Upper lobe of right lung (tissue), 1 donor: ENCODE data around the gene CENPP. TPM values are rescaled to one million over a fixed set of nuclear protein-coding genes. Genes with fewer than 3 reads are reported as not detected.

Experiments used
- ATAC-seq: fragments of 200-7000 bp; cut with Tn5 transposase; one replicate; pipeline ENCODE4 v1.9.1; 2020; ENCODE audit warnings: mild to moderate bottlenecking, moderate library complexity
- DNase-seq: peaks from one replicate; pipeline ENCODE4 v3.0.0-alpha.2; 2020
- H3K27ac ChIP-seq: fragments of 200-600 bp; one replicate; pipeline ENCODE4 v1.8.0; 2022
- H3K27me3 ChIP-seq: fragments of 200-600 bp; one replicate; pipeline ENCODE4 v1.8.0; 2022; ENCODE audit warnings: mild to moderate bottlenecking
- H3K36me3 ChIP-seq: fragments of 200-600 bp; one replicate; pipeline ENCODE4 v1.8.0; 2022
- H3K4me1 ChIP-seq: fragments of 200-600 bp; one replicate; pipeline ENCODE4 v1.8.0; 2022
- H3K4me3 ChIP-seq: fragments of 200-600 bp; one replicate; pipeline ENCODE4 v1.8.0; 2022; ENCODE audit warnings: mild to moderate bottlenecking
- H3K9me3 ChIP-seq: fragments of 200-600 bp; one replicate; pipeline ENCODE4 v1.8.0; 2022
- CTCF ChIP-seq: fragments of 200-600 bp; IDR thresholded peaks from one replicate; pipeline ENCODE4 v1.8.0; 2022; ENCODE audit warnings: antibody characterized with exemption
- intact Hi-C: fragments of 100-400 bp; cut with DNase I; formaldehyde crosslinking; loops from one replicate; pipeline ENCODE4 v1.11.0; 2022
- total RNA-seq: library from RNA; stranded (reverse); fragmentation: NEBNext Ultra II Directional; extraction: Animal tissue kit (Norgen Biotek cat#: 25700); gene quantifications from one replicate; pipeline ENCODE4 v1.2.1, GENCODE V29; 2021
- donor health status: DM: no; HTN: yes; CAD: no; lungs with severe emphysema.

Gene CENPP
- total RNA-seq, 1 donor from 2014 or later = 4.0 TPM

DNA sequence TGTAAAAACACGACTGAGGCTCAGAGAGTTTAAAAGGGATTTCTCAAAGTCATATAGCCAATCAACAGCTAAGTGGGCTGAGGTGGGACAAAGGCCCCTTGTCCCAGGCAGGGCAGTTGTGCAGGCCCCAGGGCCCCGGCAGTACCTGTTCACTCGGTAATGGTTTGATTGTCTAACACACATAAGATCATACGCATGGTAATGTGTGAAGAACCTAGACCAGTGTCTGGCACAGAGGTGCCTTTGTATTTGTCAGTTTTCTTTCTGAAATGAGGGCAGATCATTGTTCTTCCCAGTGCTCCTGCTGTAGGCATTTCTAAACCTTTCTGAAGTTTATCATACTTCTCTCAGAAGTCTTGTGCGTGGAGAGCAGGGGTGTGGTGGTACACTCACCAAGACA lies 277.3 kb downstream of the CENPP start:
- H3K27ac ChIP-seq = no peak overlapping the region
- H3K9me3 ChIP-seq = no peaks in the 10 kb centered on the region
- peaks cover 14% of the 10 kb centered on the region for H3K4me1 ChIP-seq
- DNase-seq = no peak
- intact Hi-C loops = no loop called here
- no peak for ATAC-seq
- no peak for TF ChIP-seq CTCF
- H3K4me3 ChIP-seq = no peak overlapping the region
- H3K36me3 ChIP-seq = no peaks in the 10 kb centered on the region
- H3K27me3 ChIP-seq = no peaks in the 10 kb centered on the region

GRCh38 chr9:92603990-92604389 lies 278.2 kb downstream of the CENPP start:
- DNase-seq (no peak), ATAC-seq (no peak)
- no peak for TF ChIP-seq CTCF
- Histone ChIP-seq H3K36me3 (no peaks in the 10 kb centered on the region), H3K27ac (no peak overlapping the region), H3K9me3 (no peaks in the 10 kb centered on the region), H3K4me1 (peaks cover 16% of the 10 kb centered on the region), H3K4me3 (no peak overlapping the region), H3K27me3 (no peaks in the 10 kb centered on the region)
- intact Hi-C loops = no loop called here

DNA sequence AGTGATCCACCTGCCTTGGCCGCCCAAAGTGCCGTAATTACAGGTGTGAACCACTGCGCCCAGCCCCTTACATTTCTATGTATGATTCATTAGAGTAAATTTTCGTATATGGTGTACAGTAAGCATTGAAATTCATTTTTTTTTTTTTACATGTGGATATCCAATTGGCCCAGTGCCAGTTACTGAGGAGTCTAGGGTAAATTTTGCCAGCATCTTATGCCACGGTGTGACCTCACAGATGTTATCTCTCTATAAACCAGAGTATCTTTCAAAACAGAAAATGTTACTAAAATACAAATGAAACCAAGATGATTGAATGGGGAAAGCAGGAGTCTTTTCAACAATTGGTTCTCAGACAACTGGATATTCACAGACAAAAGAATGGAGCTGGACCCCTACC lies 279.5 kb downstream of the CENPP start:
- intact Hi-C loops = no loop called here
- Histone ChIP-seq H3K9me3 (no peaks in the 10 kb centered on the region), H3K4me1 (peaks cover 9% of the 10 kb centered on the region), H3K36me3 (no peaks in the 10 kb centered on the region), H3K27me3 (no peaks in the 10 kb centered on the region), H3K27ac (no peak overlapping the region), H3K4me3 (no peak overlapping the region)
- no peak for ATAC-seq
- no peak for DNase-seq
- no peak for TF ChIP-seq CTCF

DNA sequence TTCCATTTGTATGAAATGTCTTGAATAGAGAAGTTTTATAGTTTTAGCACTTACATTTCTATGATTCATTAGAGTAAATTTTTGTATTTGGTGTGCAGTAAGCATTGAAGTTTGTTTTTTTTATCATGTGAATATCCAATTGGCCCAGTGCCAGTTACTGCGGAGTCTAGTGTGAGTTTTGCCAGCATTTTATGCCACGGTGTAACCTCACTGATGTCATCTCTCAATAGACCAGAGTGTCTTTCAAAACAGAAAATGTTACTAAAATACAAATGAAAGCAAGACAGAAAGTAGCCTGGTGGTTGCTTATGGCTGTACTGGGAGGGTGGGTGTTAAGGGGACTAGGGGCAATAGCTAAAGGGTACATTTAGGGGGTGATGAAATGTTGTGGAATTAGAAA lies 281.3 kb downstream of the CENPP start:
- Histone ChIP-seq H3K9me3 (no peaks in the 10 kb centered on the region), H3K36me3 (peaks cover 4% of the 10 kb centered on the region), H3K27me3 (no peaks in the 10 kb centered on the region), H3K27ac (no peak overlapping the region), H3K4me3 (no peak overlapping the region), H3K4me1 (peaks cover 8% of the 10 kb centered on the region)
- DNase-seq = no peak
- TF ChIP-seq CTCF = no peak
- intact Hi-C loops = no loop called here
- no peak for ATAC-seq

DNA sequence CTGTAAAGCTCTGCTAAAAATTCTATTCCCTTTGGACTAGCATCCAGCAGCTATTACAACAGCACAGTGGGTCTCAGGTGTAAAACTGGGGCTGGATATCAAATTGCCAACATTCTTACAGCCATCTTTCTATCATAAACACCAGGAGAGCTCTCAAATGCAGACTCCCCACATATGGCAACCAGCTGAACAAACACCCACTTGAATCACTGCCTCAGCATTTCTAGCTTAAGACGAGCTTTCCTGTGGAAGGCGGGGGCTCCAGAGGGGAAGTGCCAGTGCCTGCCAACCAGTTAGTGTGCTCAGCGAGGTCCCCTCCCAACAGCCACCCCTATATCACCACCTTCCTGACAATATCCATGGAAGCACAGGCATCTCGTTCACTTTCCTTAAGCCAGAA lies 282.0 kb downstream of the CENPP start:
- DNase-seq (no peak), ATAC-seq (no peak)
- no peak for TF ChIP-seq CTCF
- no peak overlapping the region for H3K27ac ChIP-seq
- no peaks in the 10 kb centered on the region for H3K9me3 ChIP-seq
- H3K36me3 ChIP-seq = peaks cover 10% of the 10 kb centered on the region
- H3K4me1 ChIP-seq = peaks cover 8% of the 10 kb centered on the region
- no peak overlapping the region for H3K4me3 ChIP-seq
- intact Hi-C loops = no loop called here
- H3K27me3 ChIP-seq = no peaks in the 10 kb centered on the region

DNA sequence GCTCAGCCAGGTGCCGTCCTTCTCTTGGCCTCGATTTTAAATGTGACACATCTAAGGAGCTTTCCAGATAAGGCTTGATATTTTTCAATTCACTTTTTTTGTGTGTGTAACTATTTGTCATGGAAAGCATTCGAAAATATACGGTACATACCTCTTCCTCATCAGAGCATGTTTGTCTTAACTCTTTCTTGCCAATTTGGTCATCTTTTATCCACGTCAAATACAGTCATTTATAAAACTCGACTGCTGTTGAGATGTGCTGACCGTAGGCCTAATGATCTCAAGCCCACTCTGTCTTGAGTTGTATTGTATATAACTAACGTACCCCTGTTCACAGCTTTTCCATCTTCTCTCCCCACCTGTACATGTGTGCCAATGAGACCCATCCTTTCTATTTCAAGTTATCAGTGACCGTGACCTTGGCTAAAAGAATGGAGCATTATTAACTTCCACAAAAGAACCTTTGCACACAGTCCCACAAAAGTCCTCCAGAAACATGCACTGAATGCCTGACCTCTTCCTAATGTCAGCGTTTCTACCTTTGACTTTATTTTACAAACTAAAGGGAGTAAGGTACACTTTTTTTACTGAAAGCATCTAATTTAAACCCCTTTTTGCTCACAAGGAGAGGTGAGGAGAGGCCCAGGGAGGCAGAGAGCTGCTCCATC lies 282.6 kb downstream of the CENPP start:
- no peak for ATAC-seq
- no peaks in the 10 kb centered on the region for H3K9me3 ChIP-seq

More for the DNA sequence above, 282.6 kb downstream of the CENPP start:
- Histone ChIP-seq H3K36me3 (peaks cover 14% of the 10 kb centered on the region), H3K27ac (peak overlapping the region; percentile 30), H3K4me3 (no peak overlapping the region), H3K27me3 (no peaks in the 10 kb centered on the region), H3K4me1 (peaks cover 8% of the 10 kb centered on the region)
- no peak for TF ChIP-seq CTCF
- no peak for DNase-seq
- intact Hi-C loops = no loop called here
